ENCODE data around the gene ZBED5. TPM values are rescaled to one million over a fixed set of nuclear protein-coding genes. Genes with fewer than 3 reads are reported as not detected.

The ZBED5 gene
- total and polyA plus RNA-seq, 9 of the 15 experiments (the other 6 are each of a cell fraction or from before 2014, with no cell fraction given), result 12.4 to 70.7 (median 26.8) TPM

DNA sequence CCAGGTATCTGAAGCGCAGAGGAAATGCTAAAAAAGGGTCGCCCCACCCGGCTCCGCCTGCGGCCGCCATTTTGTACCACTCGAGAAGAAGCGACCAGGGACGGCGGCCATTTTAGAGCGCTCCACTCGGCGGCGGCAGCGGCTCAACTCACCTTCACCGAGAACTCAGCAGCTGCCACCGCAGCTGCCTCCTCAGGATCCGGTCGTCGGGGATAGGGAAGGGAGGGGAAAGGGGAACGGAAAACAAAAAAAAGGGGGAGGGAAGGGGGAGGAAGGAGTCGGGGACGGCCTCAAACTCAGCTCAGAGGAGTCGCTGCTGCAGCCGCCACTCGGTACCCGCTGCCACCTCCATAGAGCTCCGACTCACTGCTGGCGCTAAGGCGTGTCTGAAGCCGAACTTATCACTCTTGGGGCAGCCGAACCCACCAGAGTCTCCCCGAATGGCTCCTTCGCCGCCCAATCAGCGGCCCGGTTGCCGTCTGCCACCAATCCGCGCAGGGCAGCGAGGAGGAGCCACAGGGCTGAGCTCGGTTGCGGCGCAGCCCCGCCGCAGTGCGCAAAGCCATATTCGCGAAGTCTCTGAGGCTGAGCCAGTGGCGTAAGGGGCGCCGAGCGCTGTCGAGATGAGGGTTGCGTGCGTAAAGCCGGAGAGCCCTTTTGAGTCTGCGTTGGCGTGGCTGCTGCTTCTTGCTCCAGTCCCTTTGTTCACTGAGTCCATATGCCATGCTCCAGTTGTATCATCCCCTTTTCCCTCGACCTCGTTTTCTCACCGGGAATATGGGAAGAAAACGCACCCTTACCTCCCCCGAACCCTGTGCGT, 49.1 kb downstream of the ZBED5 start, which contains the start of gene EIF4G2 (continued):
- TF ChIP-seq, protein P1, sequence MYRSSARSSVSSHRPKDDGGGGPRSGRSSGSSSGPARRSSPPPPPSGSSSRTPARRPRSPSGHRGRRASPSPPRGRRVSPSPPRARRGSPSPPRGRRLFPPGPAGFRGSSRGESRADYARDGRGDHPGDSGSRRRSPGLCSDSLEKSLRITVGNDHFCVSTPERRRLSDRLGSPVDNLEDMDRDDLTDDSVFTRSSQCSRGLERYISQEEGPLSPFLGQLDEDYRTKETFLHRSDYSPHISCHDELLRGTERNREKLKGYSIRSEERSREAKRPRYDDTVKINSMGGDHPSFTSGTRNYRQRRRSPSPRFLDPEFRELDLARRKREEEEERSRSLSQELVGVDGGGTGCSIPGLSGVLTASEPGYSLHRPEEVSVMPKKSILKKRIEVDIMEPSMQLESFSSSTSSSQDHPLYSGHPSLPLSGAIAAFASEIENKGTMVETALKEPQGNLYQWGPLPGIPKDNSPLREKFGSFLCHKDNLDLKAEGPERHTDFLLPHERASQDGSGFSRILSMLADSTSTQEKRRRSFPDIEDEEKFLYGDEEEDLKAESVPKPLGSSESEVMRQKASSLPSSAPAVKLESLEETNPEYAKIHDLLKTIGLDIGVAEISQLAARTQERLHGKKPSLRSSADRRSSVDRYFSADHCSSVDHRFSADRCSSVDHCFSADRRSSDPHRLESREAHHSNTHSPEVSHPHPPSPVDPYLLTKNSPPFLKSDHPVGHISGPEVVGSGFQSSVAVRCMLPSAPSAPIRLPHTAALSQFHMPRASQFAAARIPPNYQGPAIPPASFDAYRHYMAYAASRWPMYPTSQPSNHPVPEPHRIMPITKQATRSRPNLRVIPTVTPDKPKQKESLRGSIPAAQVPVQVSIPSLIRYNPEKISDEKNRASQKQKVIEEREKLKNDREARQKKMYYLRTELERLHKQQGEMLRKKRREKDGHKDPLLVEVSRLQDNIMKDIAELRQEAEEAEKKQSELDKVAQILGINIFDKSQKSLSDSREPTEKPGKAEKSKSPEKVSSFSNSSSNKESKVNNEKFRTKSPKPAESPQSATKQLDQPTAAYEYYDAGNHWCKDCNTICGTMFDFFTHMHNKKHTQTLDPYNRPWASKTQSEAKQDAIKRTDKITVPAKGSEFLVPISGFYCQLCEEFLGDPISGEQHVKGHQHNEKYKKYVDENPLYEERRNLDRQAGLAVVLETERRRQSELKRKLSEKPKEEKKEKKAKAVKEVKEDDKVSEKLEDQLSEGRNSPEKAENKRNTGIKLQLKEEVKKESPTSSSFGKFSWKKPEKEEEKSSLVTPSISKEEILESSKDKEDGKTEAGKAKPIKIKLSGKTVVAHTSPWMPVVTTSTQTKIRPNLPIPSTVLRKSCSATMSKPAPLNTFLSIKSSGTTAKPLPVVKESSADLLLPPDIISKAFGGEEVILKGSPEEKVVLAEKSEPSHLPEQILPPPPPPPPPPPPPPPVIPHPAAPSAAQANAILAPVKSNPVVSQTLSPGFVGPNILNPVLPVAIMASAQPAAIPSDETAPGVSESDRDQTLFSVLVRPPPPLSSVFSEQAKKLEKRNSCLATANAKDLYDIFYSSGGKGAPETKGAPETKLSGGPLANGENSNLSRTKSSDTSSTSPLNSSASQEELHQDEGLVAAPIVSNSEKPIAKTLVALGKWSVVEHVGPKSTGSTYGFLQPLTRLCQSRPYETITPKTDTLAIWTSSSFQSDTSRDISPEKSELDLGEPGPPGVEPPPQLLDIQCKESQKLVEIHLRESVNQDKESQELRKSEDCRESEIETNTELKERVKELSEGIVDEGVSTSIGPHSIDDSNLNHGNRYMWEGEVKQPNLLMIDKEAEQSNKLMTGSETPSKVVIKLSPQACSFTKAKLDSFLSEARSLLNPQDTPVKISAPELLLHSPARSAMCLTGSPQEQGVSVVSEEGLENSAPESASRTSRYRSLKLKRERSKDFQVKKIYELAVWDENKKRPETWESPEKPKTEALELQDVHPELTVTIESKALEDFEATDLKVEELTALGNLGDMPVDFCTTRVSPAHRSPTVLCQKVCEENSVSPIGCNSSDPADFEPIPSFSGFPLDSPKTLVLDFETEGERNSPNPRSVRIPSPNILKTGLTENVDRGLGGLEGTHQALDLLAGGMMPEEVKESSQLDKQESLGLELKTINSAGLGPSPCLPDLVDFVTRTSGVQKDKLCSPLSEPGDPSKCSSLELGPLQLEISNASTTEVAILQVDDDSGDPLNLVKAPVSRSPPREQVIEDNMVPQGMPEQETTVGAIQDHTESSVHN (IDR thresholded peaks at IDR 0.05; ENCODE audit: borderline replicate concordance in 1 of 2, low read depth in 1 of 2), result peak in 1 of 2 experiments; percentile 97; a peak in 2 of 4 replicates
- peak; percentile 71 for TF ChIP-seq C11orf30 (IDR thresholded peaks at IDR 0.05; ENCODE audit: low read depth)
- TF ChIP-seq ZSCAN32 (CRISPR knock-in tag; IDR thresholded peaks at IDR 0.05), result peak; percentile 38; the same call in 1 of the 2 replicates
- no peak for TF ChIP-seq ZNF77 (CRISPR knock-in tag; IDR thresholded peaks at IDR 0.05)
- TF ChIP-seq, protein P2, sequence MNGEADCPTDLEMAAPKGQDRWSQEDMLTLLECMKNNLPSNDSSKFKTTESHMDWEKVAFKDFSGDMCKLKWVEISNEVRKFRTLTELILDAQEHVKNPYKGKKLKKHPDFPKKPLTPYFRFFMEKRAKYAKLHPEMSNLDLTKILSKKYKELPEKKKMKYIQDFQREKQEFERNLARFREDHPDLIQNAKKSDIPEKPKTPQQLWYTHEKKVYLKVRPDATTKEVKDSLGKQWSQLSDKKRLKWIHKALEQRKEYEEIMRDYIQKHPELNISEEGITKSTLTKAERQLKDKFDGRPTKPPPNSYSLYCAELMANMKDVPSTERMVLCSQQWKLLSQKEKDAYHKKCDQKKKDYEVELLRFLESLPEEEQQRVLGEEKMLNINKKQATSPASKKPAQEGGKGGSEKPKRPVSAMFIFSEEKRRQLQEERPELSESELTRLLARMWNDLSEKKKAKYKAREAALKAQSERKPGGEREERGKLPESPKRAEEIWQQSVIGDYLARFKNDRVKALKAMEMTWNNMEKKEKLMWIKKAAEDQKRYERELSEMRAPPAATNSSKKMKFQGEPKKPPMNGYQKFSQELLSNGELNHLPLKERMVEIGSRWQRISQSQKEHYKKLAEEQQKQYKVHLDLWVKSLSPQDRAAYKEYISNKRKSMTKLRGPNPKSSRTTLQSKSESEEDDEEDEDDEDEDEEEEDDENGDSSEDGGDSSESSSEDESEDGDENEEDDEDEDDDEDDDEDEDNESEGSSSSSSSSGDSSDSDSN (IDR thresholded peaks at IDR 0.05; ENCODE audit: borderline replicate concordance in 1 of 2, low read depth in 2 of 2, low read length in 2 of 2), result no peak
- TF ChIP-seq CEBPB (tag; IDR thresholded peaks at IDR 0.05), result 0 out of 2 replicates have a peak, but pooled peaks have one; percentile 7
- TF ChIP-seq GATAD2B (IDR thresholded peaks at IDR 0.05; ENCODE audit: borderline replicate concordance), result no peak
- peak; percentile 86; the same call in 1 of the 2 replicates for TF ChIP-seq ESRRA (IDR thresholded peaks at IDR 0.05; ENCODE audit: borderline replicate concordance, low read depth)
- TF ChIP-seq ZBTB7A (IDR thresholded peaks at IDR 0.05; ENCODE audit: borderline replicate concordance, control insufficient read depth, low read depth, low read length), result no peak
- TF ChIP-seq NCOR1 (IDR thresholded peaks at IDR 0.05), result peak; percentile 69
- no peak for TF ChIP-seq CEBPG (CRISPR knock-in tag; IDR thresholded peaks at IDR 0.05)
- TF ChIP-seq CEBPG (tag; conservative IDR thresholded peaks at IDR 0.05 in 1 of 2, IDR thresholded peaks at IDR 0.05 in 1 of 2), result no peak
- TF ChIP-seq, protein P3, sequence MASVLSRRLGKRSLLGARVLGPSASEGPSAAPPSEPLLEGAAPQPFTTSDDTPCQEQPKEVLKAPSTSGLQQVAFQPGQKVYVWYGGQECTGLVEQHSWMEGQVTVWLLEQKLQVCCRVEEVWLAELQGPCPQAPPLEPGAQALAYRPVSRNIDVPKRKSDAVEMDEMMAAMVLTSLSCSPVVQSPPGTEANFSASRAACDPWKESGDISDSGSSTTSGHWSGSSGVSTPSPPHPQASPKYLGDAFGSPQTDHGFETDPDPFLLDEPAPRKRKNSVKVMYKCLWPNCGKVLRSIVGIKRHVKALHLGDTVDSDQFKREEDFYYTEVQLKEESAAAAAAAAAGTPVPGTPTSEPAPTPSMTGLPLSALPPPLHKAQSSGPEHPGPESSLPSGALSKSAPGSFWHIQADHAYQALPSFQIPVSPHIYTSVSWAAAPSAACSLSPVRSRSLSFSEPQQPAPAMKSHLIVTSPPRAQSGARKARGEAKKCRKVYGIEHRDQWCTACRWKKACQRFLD (CRISPR knock-in tag; IDR thresholded peaks at IDR 0.05), result peak; percentile 65; the same call in 1 of the 2 replicates
- peak; percentile 78; the same call in 1 of the 2 replicates for TF ChIP-seq SMAD3 (CRISPR knock-in tag; conservative IDR thresholded peaks at IDR 0.05)
- no peak for TF ChIP-seq JUNB (CRISPR knock-in tag; conservative IDR thresholded peaks at IDR 0.05)
